T-helper 1 cell (primary cell): ENCODE data around the gene WFDC9.
"Not testable (repeated sequence)": the region's sequence is repeated elsewhere in the genome, so short reads cannot be mapped to it uniquely, and the experiment has no call there.

Experiments used
- DNase-seq, 5 donors: peaks; one replicate each; pipeline ENCODE4 v3.0.0-alpha.2; 2012 to 2020

Gene WFDC9

DNA sequence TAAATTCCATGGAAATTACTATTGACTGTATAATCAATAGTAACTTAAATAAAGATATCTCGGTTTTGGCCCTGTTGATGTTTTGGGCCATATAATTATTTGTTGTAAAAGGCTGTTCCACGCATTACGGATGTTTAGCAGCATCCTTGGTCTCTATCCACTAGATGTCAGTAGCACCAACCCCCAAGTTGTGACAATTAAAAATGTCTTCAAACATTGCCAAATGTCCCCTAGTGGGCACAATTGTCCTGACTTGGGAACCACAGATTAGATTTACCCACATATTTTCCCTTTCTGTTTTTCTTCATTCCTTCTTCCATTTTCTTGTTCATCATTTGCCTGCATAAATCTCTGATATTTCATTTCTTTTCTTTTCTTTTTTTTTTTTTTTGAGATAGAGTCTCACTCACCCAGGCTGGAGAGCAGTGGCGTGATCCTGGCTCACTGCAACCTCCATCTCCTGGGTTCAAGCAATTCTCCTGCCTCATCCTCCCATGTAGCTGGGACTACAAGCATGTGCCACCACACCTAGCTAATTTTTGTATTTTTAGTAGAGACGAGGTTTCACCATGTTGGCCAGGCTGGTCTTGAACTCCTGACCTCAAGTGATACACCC, 38.4 kb downstream of the WFDC9 start:
- peak in 1 of 5 donors; percentile 33 for DNase-seq

DNA sequence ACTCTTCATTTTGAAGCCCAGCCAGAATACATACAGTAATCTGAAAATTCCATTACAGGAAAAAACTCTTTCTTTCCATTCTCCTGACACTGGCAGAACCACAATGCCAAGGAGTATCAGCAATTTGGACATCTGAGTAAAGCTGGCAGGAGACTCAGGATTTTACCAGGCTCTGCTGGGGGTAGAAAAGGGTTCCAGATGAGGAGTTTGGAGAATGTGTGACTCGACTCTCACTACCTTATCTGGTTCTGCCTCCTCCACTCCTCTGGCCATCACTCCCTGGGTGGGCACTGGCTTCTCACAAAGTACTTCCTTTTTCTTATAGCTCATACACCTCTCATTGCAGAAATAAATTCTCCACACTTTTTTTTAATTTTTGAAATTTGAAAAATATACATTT, 41.4 kb downstream of the WFDC9 start:
- DNase-seq, result no peak

DNA sequence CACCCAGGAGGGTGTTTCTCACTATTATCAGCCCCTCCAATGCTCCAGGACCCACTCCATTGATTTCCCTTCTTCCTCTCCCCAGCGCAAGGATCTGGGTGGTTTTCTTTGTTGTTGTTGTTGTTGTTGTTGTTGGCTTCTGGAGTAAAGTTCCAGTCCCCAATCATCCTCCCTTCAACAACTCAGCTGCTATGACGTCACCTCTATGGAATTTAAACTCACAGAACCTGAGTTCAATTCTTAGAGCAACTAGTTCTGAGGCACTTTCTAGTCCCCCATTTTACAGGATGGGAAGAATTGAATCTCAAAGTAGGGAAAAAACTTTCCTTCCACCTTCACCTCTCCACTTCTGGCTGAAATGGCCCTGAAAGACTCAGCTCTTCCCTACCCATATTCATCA, 42.3 kb downstream of the WFDC9 start:
- DNase-seq, result no peak

DNA sequence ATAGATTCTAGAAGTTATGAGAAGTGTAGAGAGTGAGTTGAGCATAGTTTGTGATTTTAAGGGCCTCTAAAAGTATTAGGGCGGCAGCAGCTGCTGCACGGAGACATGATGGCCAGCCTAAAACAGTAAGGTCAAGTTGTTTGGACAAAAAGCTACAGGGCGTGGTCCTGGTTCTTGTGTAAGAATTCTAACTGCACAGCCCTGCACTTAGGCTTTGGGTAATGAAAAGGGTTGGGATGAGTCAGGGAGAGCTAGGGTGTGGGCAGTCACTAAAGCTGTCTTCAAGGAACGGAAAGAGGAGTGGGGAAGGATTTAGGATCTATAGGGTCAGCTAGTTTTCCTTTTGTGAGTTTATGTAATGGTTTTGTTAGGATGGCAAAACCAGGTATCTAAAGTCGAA, 45.1 kb downstream of the WFDC9 start:
- DNase-seq, result not testable (repeated sequence)

DNA sequence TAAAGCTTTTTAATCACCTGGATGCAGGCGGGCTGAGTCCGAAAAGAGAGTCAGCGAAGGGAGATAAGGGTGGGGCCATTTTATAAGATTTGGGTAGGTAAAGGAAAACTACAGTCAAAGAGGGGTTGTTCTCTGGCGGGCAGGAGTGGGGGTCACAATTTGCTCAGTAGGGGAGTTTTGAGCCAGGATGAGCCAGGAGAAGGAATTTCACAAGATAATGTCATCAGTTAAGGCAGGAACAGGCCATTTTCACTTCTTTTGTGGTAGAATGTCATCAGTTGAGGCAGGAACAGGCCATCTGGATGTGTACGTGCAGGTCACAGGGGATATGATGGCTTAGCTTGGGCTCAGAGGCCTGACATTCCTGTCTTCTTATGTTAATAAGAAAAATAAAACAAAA, 46.8 kb downstream of the WFDC9 start:
- DNase-seq, result not testable (repeated sequence)

DNA sequence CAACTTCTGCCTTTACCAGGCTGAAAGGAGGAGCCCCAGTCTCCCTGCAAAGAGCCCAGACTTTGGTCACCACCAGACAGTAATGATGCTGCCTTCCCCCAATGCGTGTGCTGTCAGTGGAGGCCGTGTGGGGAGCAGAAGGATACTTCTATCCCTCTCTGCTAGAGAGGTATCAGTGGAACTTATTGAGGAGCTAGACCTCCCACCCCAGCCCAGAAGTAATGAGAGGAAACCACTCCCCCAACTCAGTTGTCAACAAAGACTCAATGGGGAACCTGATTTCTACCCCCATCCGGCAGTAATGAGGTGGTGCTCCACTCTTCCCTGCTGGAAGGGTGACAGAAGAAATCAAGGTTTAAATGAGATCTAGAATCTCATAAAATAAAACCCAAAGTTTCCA, 47.6 kb downstream of the WFDC9 start:
- DNase-seq, result no peak

DNA sequence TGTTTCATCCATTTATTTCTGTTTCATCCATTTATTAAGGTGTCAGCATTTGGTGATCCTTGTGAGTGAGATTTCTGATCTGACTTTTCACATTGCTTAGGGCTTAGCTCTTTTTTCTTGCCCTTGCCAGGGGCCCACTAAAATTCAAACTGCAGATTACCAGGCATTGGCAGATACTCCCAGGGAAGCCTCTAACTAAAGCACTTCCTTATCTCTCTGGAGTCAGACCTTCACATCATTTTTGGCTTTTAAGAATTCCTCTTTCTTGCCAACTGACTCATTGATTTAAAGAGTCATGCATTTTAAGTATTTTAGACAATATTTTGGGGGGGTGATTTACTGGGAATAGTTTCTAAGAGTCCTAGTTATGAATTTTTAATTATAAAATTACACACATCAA, 49.4 kb downstream of the WFDC9 start:
- DNase-seq, result no peak

DNA sequence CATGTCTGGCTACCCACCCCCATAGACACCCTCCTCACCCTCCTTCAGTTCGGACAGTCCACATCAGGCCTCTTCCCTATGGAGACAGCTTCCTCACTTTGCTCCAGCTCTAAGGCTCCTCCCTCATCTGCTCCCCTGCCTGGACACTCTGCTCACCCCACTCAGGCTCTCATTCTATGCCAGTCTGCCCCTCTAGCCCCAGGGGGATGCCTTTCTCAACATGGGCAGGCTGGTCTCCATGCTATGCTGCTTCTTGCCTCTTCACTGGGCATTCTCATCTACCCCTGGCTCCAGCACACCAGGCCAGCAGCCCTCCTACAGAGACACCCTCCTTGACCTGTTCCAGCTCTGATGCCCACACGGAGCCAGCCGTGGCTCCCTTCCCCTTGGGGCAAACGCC, 51.9 kb downstream of the WFDC9 start, which contains the start of gene WFDC8:
Gene WFDC8 (minus strand): TSS at position 101 of the 400 bp plus-strand sequence. CDS start 37 bp downstream, at position 64.
- no peak for DNase-seq

DNA sequence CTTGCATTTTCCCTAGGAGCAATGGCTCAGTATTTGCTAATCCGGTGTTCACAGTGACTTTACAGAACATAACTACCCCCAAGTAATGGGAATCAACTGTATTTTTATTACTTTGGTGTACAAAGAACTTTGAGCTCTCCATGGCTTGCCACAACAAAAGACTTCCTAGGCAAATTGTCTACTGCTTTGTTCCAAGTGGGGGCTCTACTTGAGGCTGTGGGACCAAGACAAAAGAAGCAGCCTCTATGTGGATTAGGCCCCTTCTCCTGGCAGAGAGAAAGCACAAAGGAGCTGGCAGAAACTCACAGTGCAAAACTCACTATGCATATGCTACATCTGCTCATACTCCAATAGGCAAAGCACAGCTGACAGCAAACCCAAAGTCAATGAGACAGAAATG, 52.9 kb downstream of the WFDC9 start:
- DNase-seq, result no peak

DNA sequence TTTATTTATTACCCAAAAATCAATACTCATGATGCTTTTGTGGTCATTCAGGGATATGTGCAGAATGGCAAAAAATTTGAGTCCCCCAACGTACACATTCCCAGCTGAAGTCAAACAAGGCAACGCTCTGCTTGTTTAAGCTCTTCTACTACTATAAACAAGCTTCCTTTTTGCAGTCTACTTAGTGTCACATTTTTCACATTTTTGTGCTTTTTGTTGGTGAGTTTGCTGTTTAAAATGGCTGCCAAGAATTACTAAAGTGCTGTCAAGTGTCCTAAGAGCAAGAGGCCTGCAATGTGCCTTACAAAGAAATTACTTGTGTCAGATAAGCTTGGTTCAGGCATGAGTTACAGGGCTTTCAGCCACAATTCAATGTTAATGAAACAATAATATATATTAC, 54.1 kb downstream of the WFDC9 start:
- no peak for DNase-seq

DNA sequence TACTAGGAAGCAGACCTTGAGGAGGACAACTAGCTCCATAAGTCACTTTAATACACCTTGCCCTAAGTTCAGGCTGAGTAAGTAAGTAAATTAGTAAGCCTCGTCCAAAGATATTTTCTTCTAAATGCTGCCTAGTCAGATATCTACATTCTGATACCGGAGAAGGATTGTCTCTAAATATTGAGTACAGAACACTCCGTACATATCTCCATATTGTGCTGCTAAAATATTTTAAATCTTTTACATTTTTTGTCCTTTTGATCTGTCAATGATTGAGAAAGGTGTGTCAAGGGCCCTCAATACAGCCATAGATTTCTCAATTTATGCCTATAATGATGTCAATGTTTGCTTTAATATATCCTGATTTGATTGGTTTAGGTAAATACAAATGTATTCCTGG, 55.2 kb downstream of the WFDC9 start:
- DNase-seq, result no peak

DNA sequence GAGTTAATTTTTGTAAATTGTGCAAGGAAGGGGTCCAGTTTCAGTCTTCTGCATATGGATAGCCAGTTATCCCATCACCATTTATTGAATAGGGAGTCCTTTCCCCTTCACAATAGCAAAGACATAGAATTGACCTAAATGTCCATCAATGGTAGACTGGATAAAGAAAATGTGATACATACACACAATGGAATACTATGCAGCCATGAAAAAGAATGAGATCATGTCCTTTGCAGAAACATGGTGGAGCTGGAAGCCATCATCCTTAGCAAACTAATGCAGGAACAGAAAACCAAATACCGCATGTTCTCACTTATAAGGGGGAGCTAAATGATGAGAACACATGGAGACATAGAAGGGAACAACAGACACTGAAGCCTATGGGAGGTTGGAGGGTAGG, 61.4 kb downstream of the WFDC9 start:
- not testable (repeated sequence) for DNase-seq

DNA sequence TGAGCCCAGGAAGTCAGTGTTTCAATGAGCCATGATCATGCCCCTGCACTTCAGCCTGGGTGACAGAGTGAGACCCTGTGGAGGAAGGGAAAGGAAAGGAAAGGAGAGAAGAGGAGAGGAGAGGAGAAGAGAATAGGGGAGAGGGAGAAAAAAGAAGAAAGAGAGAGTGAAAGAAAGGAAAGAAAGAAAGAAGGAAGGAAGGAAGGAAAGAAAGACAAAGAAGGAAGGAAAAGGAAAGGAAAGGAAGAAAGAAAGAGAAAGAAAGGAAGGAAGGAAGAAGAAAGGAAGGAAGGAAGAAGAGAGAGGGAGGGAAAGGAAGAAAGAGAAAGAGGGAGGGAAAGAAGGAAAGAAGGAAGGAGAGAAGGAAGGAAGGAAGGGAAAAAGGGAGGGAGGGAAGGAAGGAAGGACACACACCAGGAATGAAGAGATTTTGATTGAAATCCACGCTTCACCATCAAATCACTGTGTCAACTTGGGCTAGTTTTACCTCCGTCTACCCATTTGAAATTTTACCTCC, 66.3 kb downstream of the WFDC9 start:
- no peak for DNase-seq
